B cell (primary cell): ENCODE data around the gene WASF3. TPM values are rescaled to one million over a fixed set of nuclear protein-coding genes. Genes with fewer than 3 reads are reported as not detected.

Experiments
- ATAC-seq: fragments of 200-7000 bp; cut with Tn5 transposase; one replicate; pipeline ENCODE4 v1.10.0; 2021; ENCODE audit warnings: low read depth, mild to moderate bottlenecking, moderate number of reproducible peaks, moderate library complexity
- CTCF ChIA-PET: fragments of 350-600 bp; sonication (Branson Sonifier 250); formaldehyde crosslinking; loops from one replicate; lab custom pipeline; 2021; ENCODE audit warnings: antibody characterized with exemption, inconsistent platforms; lab: Charles Lee
- POLR2A ChIA-PET: fragments of 350-600 bp; sonication (Branson Sonifier 250); formaldehyde crosslinking; loops from one replicate; lab custom pipeline; 2021; ENCODE audit warnings: antibody characterized with exemption; lab: Charles Lee
- DNase-seq: peaks from one replicate; pipeline ENCODE4 v3.0.0; 2013
- H2AFZ ChIP-seq: 2 replicates; pipeline ENCODE4 v1.6.1; 2012; ENCODE audit warnings: mild to moderate bottlenecking, low read depth, low read length; ENCODE audit not compliant: insufficient read depth, poor library complexity, severe bottlenecking
- H3K27ac ChIP-seq, 2 donors: 1 replicate in 1 of 2; 2 replicates in 1 of 2; pipeline ENCODE4 v1.5.1; 2012 to 2013; ENCODE audit warnings: low read length in 2 of 2, mild to moderate bottlenecking in 2 of 2, moderate library complexity in 1 of 2
- H3K27me3 ChIP-seq, 4 experiments: fragments of 200-600 bp in 1 of 4; sonication (generic) in 1 of 4; replicated peaks in 1 of 4; 1 replicate in 2 of 4; 2 replicates in 2 of 4; pipeline versions ENCODE4 v1.6.1 to v1.7.0; 2013 to 2016; ENCODE audit warnings: low read length in 3 of 4, mild to moderate bottlenecking in 2 of 4, mixed read lengths in 1 of 4, moderate library complexity in 1 of 4; ENCODE audit not compliant: insufficient read depth in 4 of 4, control insufficient read depth in 3 of 4; ENCODE audit errors: control extremely low read depth in 1 of 4
- H3K36me3 ChIP-seq, 2 experiments: replicated peaks in 1 of 2; 1 replicate in 1 of 2; 2 replicates in 1 of 2; pipeline versions ENCODE4 v1.6.1 to v1.7.1; 2013; ENCODE audit warnings: low read length in 1 of 2; ENCODE audit not compliant: insufficient read depth in 2 of 2, control insufficient read depth in 1 of 2; ENCODE audit errors: control extremely low read depth in 1 of 2, extremely low read depth in 1 of 2
- H3K4me1 ChIP-seq, 2 donors: fragments of 200-600 bp in 1 of 2; sonication (generic) in 1 of 2; 1 replicate in 1 of 2; 2 replicates in 1 of 2; pipeline versions ENCODE4 v1.5.1 to v1.6.1; 2013 to 2017; ENCODE audit warnings: low read length in 2 of 2; ENCODE audit not compliant: control insufficient read depth in 2 of 2, insufficient read depth in 2 of 2
- H3K4me2 ChIP-seq: replicated peaks from 2 replicates; pipeline ENCODE3; 2012; ENCODE audit warnings: mild to moderate bottlenecking, low read depth, low read length; ENCODE audit not compliant: poor library complexity, severe bottlenecking
- H3K4me3 ChIP-seq, 5 experiments: fragments of 200-600 bp in 1 of 5; sonication (generic) in 1 of 5; 1 replicate in 3 of 5; 2 replicates in 2 of 5; pipeline versions ENCODE4 v1.5.1 to v1.7.0; 2011 to 2016; ENCODE audit warnings: low read length in 4 of 5, mild to moderate bottlenecking in 4 of 5, low read depth in 2 of 5, control low read depth in 1 of 5, moderate library complexity in 1 of 5; ENCODE audit not compliant: insufficient read depth in 1 of 5; ENCODE audit errors: control extremely low read depth in 1 of 5, extremely low read depth in 1 of 5
- H3K79me2 ChIP-seq: fragments of 200-600 bp; sonication (generic); one replicate; pipeline ENCODE4 v1.6.0; 2016; ENCODE audit warnings: low read length; ENCODE audit not compliant: control insufficient read depth, insufficient read depth
- H3K9ac ChIP-seq: fragments of 200-600 bp; sonication (generic); 2 replicates; pipeline ENCODE4 v1.6.1; 2017; ENCODE audit warnings: mild to moderate bottlenecking, low read length, moderate library complexity
- H3K9me3 ChIP-seq, 3 donors: one replicate each; pipeline versions ENCODE4 v1.6.1 to v1.7.1; 2013; ENCODE audit warnings: low read length in 2 of 3; ENCODE audit not compliant: control insufficient read depth in 2 of 3, insufficient read depth in 1 of 3; ENCODE audit errors: control extremely low read depth in 1 of 3
- H4K20me1 ChIP-seq: 2 replicates; pipeline ENCODE4 v1.6.0; 2012; ENCODE audit warnings: mild to moderate bottlenecking, low read length; ENCODE audit not compliant: insufficient read depth, control insufficient read depth, poor library complexity, severe bottlenecking
- H3K27ac Mint-ChIP-seq: one replicate; pipeline ENCODE4 v1.8.0; 2021; ENCODE audit warnings: mixed read lengths
- H3K27me3 Mint-ChIP-seq: one replicate; pipeline ENCODE4 v1.8.0; 2021; ENCODE audit warnings: mixed read lengths
- H3K4me1 Mint-ChIP-seq: one replicate; pipeline ENCODE4 v1.8.0; 2021; ENCODE audit warnings: mixed read lengths
- H3K4me3 Mint-ChIP-seq: one replicate; pipeline ENCODE4 v1.8.0; 2021; ENCODE audit warnings: mixed read lengths
- H3K9me3 Mint-ChIP-seq: one replicate; pipeline ENCODE4 v1.8.0; 2022; ENCODE audit warnings: mixed read lengths; ENCODE audit not compliant: insufficient read depth
- CTCF ChIP-seq: fragments of 200-600 bp; IDR thresholded peaks from one replicate; pipeline ENCODE4 v1.8.0; 2022; ENCODE audit warnings: antibody characterized with exemption, mild to moderate bottlenecking
- EZH2 ChIP-seq: IDR thresholded peaks from 2 replicates; pipeline ENCODE4 v1.6.1; 2012; ENCODE audit warnings: borderline replicate concordance, low read depth, mild to moderate bottlenecking, moderate library complexity, low read length; ENCODE audit not compliant: insufficient read depth, poor library complexity, severe bottlenecking
- WGBS: methylation state at CpG from one replicate; pipeline ENCODE4 v1.1.5; 2013; ENCODE audit warnings: missing lambda C conversion rate; ENCODE audit not compliant: insufficient coverage; 5-methylcytosine and 5-hydroxymethylcytosine counted together
- intact Hi-C: fragments of 100-400 bp; cut with micrococcal nuclease; formaldehyde crosslinking; loops from one replicate; pipeline ENCODE4 v1.10.0; 2022
- polyA plus RNA-seq: library from polyadenylated mRNA; depleted of rRNA; stranded (reverse); fragments of >200 nt; gene quantifications from 2 replicates; pipeline ENCODE4 v1.2.3, GENCODE V29; 2012
- total RNA-seq, 2 donors: library from RNA; stranded (reverse); fragments of 120-200 nt in 1 of 2; gene quantifications; 1 replicate in 1 of 2; 2 replicates in 1 of 2; pipeline versions ENCODE4 v1.2.3 to v1.2.4, GENCODE V29; 2013 to 2022

The WASF3 gene
- total and polyA plus RNA-seq, 2 donors (not counting 1 experiment from before 2014, with no cell fraction given), result 0.18 to 0.89 TPM

DNA sequence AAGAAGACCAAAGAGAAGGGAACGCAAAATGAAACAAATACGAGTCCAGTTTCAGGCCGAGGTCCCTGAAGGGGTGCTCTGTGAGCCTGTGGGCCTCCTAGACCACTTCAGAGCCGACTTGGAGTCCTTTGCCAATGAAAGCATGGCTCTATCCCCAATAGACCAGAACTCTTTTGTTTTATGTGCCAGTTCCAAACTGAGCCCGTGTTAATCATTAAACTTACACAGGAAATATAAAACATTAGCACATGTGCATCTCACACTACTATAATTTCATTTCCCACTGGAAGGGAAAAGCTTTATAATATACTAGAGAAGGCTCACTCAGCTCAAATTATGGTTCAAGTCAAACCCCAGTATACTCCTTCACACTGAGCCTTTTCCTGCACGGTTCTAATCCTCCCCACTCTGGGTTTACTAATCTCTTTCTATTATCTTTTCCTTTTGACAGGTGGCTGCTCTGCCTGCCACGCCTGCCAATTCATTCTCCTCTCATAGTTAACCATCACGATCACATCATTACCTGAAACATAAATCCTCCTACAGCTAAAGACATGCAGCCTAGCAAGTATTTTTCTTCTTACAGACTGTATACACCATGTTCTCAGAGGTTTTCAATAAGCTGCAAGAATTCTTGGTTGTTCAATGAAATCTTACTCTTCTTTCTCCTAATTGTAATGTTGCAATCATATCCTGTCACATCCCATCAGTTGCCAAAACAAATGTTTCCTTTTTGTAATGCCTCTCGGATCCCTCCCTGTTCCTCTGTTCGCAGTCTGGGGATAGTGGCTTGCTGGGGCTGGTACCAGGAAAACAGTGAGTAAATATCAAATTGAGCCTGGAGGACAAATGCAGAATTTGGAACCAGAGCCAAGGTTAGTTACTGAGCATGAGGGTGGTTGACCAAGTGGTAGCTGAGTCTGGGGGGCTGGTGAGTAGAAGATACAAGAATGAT lies 18.8 kb upstream of the WASF3 start:
- WGBS, result 69% methylated on average over 7 of the region's 10 CpGs
- Histone ChIP-seq H3K27ac (no peak overlapping the region), H3K36me3 (no peaks in the 10 kb centered on the region), H3K4me1 (no peaks in the 10 kb centered on the region), H3K27me3 (peaks cover 0 to 5% (median 0%) of the 10 kb centered on the region in 4 experiments), H4K20me1 (no peaks in the 10 kb centered on the region), H3K4me3 (no peak overlapping the region), H2AFZ (no peak overlapping the region), H3K4me2 (no peak overlapping the region), H3K9me3 (no peaks in the 10 kb centered on the region), H3K9ac (no peak overlapping the region), H3K79me2 (no peaks in the 10 kb centered on the region)
- no peak for ATAC-seq
- POLR2A ChIA-PET, result no interaction called here
- intact Hi-C loops, result no loop called here
- no peak for DNase-seq
- no peak overlapping the region for H3K4me3 Mint-ChIP-seq
- no peaks in the 10 kb centered on the region for H3K4me1 Mint-ChIP-seq
- CTCF ChIA-PET, result no interaction called here
- H3K27ac Mint-ChIP-seq, result no peak overlapping the region
- TF ChIP-seq EZH2, result no peak
- H3K9me3 Mint-ChIP-seq, result no peaks in the 10 kb centered on the region
- H3K27me3 Mint-ChIP-seq, result peaks cover 26% of the 10 kb centered on the region

GRCh38 chr13:26539738-26540292 lies 17.7 kb upstream of the WASF3 start:
- Histone ChIP-seq H3K9ac (no peak overlapping the region), H3K27me3 (peaks cover 0 to 5% (median 0%) of the 10 kb centered on the region in 4 experiments), H3K36me3 (no peaks in the 10 kb centered on the region), H3K9me3 (no peaks in the 10 kb centered on the region), H2AFZ (no peak overlapping the region), H3K4me1 (no peaks in the 10 kb centered on the region), H3K79me2 (no peaks in the 10 kb centered on the region), H3K27ac (no peak overlapping the region), H3K4me2 (no peak overlapping the region), H4K20me1 (no peaks in the 10 kb centered on the region), H3K4me3 (no peak overlapping the region)
- intact Hi-C loops, result no loop called here
- ChIA-PET POLR2A (no interaction called here), CTCF (no interaction called here)
- ATAC-seq (no peak), DNase-seq (no peak)
- Mint-ChIP-seq H3K9me3 (no peaks in the 10 kb centered on the region), H3K27ac (no peak overlapping the region), H3K27me3 (peaks cover 26% of the 10 kb centered on the region), H3K4me3 (no peak overlapping the region), H3K4me1 (no peaks in the 10 kb centered on the region)
- WGBS, result 72% methylated on average over 2 of the region's 2 CpGs
- TF ChIP-seq CTCF (no peak), EZH2 (no peak)
